ENCODE results near the gene PAXX. TPM values are rescaled to one million over a fixed set of nuclear protein-coding genes. Genes with fewer than 3 reads are reported as not detected.

The PAXX gene
- total RNA-seq, 1 donor = 16.6 TPM

DNA sequence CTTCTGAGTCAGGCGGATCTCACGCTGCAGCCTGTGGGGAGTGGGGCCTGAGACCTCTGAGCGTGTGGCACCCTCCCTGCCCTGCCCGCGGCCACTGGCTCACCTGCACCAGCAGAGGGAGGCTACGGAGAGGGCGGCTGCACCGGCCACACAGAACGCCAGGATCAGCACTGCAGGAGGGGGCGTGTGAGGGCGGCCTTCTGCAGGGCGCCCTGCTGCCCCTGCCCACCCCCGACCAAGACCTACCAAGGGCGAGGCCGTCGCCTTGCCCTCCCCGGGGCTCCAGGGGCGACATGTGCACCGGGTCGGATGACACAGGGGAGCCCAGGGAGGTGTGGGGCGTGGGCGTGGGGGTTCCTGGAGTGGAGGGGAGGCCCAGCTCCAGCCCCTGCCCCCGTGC lies 48.3 kb downstream of the PAXX start:
- Histone ChIP-seq H2AFZ (ENCODE audit: low read length) (no peak overlapping the region), H4K20me1 (ENCODE audit: insufficient read depth, low read length) (peaks cover 25% of the 10 kb centered on the region), H3K4me1 (ENCODE audit: insufficient read depth, low read length) (peaks cover 9% of the 10 kb centered on the region), H3K27me3 (ENCODE audit: insufficient read depth, low read length) (no peaks in the 10 kb centered on the region), H3K27ac (ENCODE audit: low read depth, low read length) (no peak overlapping the region), H3K79me2 (ENCODE audit: insufficient read depth, low read length) (peaks cover 30% of the 10 kb centered on the region), H3K36me3 (ENCODE audit: insufficient read depth, low read length) (peaks cover 5% of the 10 kb centered on the region), H3K9me3 (ENCODE audit: low read depth, low read length) (no peaks in the 10 kb centered on the region), H3K4me3 (ENCODE audit: insufficient read depth, low read length) (no peak overlapping the region), H3K4me2 (ENCODE audit: insufficient read depth, low read length) (no peak overlapping the region)
- DNase-seq (ENCODE audit: insufficient read length, low spot score, missing footprints) = no peak
- TF ChIP-seq, protein P1, sequence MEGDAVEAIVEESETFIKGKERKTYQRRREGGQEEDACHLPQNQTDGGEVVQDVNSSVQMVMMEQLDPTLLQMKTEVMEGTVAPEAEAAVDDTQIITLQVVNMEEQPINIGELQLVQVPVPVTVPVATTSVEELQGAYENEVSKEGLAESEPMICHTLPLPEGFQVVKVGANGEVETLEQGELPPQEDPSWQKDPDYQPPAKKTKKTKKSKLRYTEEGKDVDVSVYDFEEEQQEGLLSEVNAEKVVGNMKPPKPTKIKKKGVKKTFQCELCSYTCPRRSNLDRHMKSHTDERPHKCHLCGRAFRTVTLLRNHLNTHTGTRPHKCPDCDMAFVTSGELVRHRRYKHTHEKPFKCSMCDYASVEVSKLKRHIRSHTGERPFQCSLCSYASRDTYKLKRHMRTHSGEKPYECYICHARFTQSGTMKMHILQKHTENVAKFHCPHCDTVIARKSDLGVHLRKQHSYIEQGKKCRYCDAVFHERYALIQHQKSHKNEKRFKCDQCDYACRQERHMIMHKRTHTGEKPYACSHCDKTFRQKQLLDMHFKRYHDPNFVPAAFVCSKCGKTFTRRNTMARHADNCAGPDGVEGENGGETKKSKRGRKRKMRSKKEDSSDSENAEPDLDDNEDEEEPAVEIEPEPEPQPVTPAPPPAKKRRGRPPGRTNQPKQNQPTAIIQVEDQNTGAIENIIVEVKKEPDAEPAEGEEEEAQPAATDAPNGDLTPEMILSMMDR (IDR thresholded peaks at IDR 0.05; ENCODE audit: extremely low read depth, low read depth, low read length) = no peak

DNA sequence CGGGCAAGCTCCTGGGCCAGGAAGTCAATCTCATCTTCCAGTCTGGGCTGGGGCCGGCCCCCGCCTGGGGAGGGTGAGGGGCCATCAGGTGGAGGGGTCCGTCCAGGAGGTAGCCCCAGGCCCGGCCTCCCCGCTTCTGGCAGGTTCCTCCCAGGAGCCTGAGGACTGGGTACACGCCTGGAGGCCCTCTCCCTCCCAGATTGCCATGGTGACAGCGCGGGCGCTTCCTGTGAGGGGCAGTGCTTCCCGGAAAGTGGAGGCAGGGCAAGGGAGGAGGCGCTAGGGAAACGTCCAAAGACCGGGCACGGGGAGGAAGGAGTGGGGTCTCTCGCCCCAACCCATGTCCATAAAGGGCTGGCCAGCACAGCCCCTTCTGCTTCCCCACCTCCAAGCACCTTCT lies 48.9 kb downstream of the PAXX start:
- peaks cover 25% of the 10 kb centered on the region for H4K20me1 ChIP-seq (ENCODE audit: insufficient read depth, low read length)
- H2AFZ ChIP-seq (ENCODE audit: low read length) = no peak overlapping the region
- no peak overlapping the region for H3K4me2 ChIP-seq (ENCODE audit: insufficient read depth, low read length)
- peaks cover 10% of the 10 kb centered on the region for H3K4me1 ChIP-seq (ENCODE audit: insufficient read depth, low read length)
- TF ChIP-seq, protein P1 (IDR thresholded peaks at IDR 0.05; ENCODE audit: extremely low read depth, low read depth, low read length) = no peak
- H3K79me2 ChIP-seq (ENCODE audit: insufficient read depth, low read length) = peaks cover 30% of the 10 kb centered on the region
- H3K4me3 ChIP-seq (ENCODE audit: insufficient read depth, low read length) = no peak overlapping the region
- no peak for DNase-seq (ENCODE audit: insufficient read length, low spot score, missing footprints)
- H3K27ac ChIP-seq (ENCODE audit: low read depth, low read length) = no peak overlapping the region
- no peaks in the 10 kb centered on the region for H3K27me3 ChIP-seq (ENCODE audit: insufficient read depth, low read length)
- H3K36me3 ChIP-seq (ENCODE audit: insufficient read depth, low read length) = peaks cover 5% of the 10 kb centered on the region
- H3K9me3 ChIP-seq (ENCODE audit: low read depth, low read length) = no peaks in the 10 kb centered on the region

GRCh38 chr9:137042751-137043727 lies 50.8 kb downstream of the PAXX start:
- Histone ChIP-seq H3K36me3 (ENCODE audit: insufficient read depth, low read length) (peaks cover 5% of the 10 kb centered on the region), H4K20me1 (ENCODE audit: insufficient read depth, low read length) (peaks cover 34% of the 10 kb centered on the region), H2AFZ (ENCODE audit: low read length) (no peak overlapping the region), H3K27me3 (ENCODE audit: insufficient read depth, low read length) (peaks cover 13% of the 10 kb centered on the region), H3K79me2 (ENCODE audit: insufficient read depth, low read length) (peaks cover 30% of the 10 kb centered on the region), H3K4me1 (ENCODE audit: insufficient read depth, low read length) (peaks cover 15% of the 10 kb centered on the region), H3K9me3 (ENCODE audit: low read depth, low read length) (no peaks in the 10 kb centered on the region), H3K4me2 (ENCODE audit: insufficient read depth, low read length) (no peak overlapping the region), H3K4me3 (ENCODE audit: insufficient read depth, low read length) (no peak overlapping the region), H3K27ac (ENCODE audit: low read depth, low read length) (no peak overlapping the region)
- no peak for DNase-seq (ENCODE audit: insufficient read length, low spot score, missing footprints)
- TF ChIP-seq, protein P1 (IDR thresholded peaks at IDR 0.05; ENCODE audit: extremely low read depth, low read depth, low read length) = no peak

Other genes starting within 250 kb of the PAXX start
- gene LCN10, start 249.5 kb upstream of the PAXX start, total RNA-seq = not detected in 2 replicates
- gene LCN6, start 243.9 kb upstream of the PAXX start, total RNA-seq = not detected in 2 replicates
- not detected in 2 replicates for gene LCN8, start 234.2 kb upstream of the PAXX start, total RNA-seq
- not detected in 2 replicates for gene LCN15, start 227.9 kb upstream of the PAXX start, total RNA-seq
- gene TMEM141, start 201.1 kb upstream of the PAXX start, total RNA-seq = 31.8 and 39.8 TPM in 2 replicates
- under 0.01 TPM in 1 of 2 replicates, not detected in the other for gene CCDC183, start 196.1 kb upstream of the PAXX start, total RNA-seq
- gene RABL6, start 184.5 kb upstream of the PAXX start, total RNA-seq = 64.2 and 64.8 TPM in 2 replicates
- gene AJM1, start 149.9 kb upstream of the PAXX start, total RNA-seq = 0.88 and 1.1 TPM in 2 replicates
- gene PHPT1, start 143.0 kb upstream of the PAXX start, total RNA-seq = 54.2 and 59.0 TPM in 2 replicates
- 0.88 and 1.4 TPM in 2 replicates for gene MAMDC4, start 140.1 kb upstream of the PAXX start, total RNA-seq
- 126 and 173 TPM in 2 replicates for gene EDF1, start 126.1 kb upstream of the PAXX start, total RNA-seq
- gene TRAF2, start 105.9 kb upstream of the PAXX start, total RNA-seq = 6.2 and 6.8 TPM in 2 replicates
- 143 and 157 TPM in 2 replicates for gene FBXW5, start 47.7 kb upstream of the PAXX start, total RNA-seq
- gene C8G, start 47.2 kb upstream of the PAXX start, total RNA-seq = 1.2 TPM in 1 of 2 replicates, not detected in the other
- not detected in 2 replicates for gene LCN12, start 40.1 kb upstream of the PAXX start, total RNA-seq
- gene PTGDS, start 14.9 kb upstream of the PAXX start, total RNA-seq = 37.4 and 57.9 TPM in 2 replicates
- gene LCNL1, start 9.4 kb upstream of the PAXX start, total RNA-seq = 4.4 and 5.4 TPM in 2 replicates
- 1.5 and 2.5 TPM in 2 replicates for gene CLIC3, start 4.1 kb downstream of the PAXX start, total RNA-seq
- gene ABCA2, start 35.8 kb downstream of the PAXX start, total RNA-seq = 19.4 and 20.3 TPM in 2 replicates
- not detected in 2 replicates for gene FUT7, start 39.7 kb downstream of the PAXX start, total RNA-seq
- 10.0 and 10.1 TPM in 2 replicates for gene NPDC1, start 53.8 kb downstream of the PAXX start, total RNA-seq
- not detected in 2 replicates for gene ENTPD2, start 61.6 kb downstream of the PAXX start, total RNA-seq
- gene SAPCD2, start 78.1 kb downstream of the PAXX start, total RNA-seq = 0.88 and 1.1 TPM in 2 replicates
- 35.9 and 36.9 TPM in 2 replicates for gene UAP1L1, start 85.1 kb downstream of the PAXX start, total RNA-seq
- gene MAN1B1, start 94.6 kb downstream of the PAXX start, total RNA-seq = 94.1 and 103 TPM in 2 replicates
- 66.6 and 74.6 TPM in 2 replicates for gene DPP7, start 122.3 kb downstream of the PAXX start, total RNA-seq
- gene GRIN1, start 146.7 kb downstream of the PAXX start, total RNA-seq = not detected in 2 replicates
- not detected in 2 replicates for gene LRRC26, start 177.6 kb downstream of the PAXX start, total RNA-seq
- gene TMEM210, start 179.6 kb downstream of the PAXX start, total RNA-seq = not detected in 2 replicates
- 26.2 and 32.9 TPM in 2 replicates for gene ANAPC2, start 196.1 kb downstream of the PAXX start, total RNA-seq
- gene SSNA1, start 196.3 kb downstream of the PAXX start, total RNA-seq = 52.5 and 59.7 TPM in 2 replicates
- 9.7 and 10.5 TPM in 2 replicates for gene TPRN, start 208.3 kb downstream of the PAXX start, total RNA-seq
- 35.4 and 36.9 TPM in 2 replicates for gene TMEM203, start 213.2 kb downstream of the PAXX start, total RNA-seq
- gene NDOR1, start 213.3 kb downstream of the PAXX start, total RNA-seq = 5.0 and 6.2 TPM in 2 replicates
- 0.29 TPM in 1 of 2 replicates, not detected in the other for gene RNF208, start 229.8 kb downstream of the PAXX start, total RNA-seq
- 1.1 and 1.5 TPM in 2 replicates for gene CYSRT1, start 232.8 kb downstream of the PAXX start, total RNA-seq
- gene RNF224, start 235.1 kb downstream of the PAXX start, total RNA-seq = under 0.01 TPM in 1 of 2 replicates, not detected in the other
- gene SLC34A3, start 238.5 kb downstream of the PAXX start, total RNA-seq = not detected in 2 replicates
- 67.7 and 74.0 TPM in 2 replicates for gene TUBB4B, start 248.9 kb downstream of the PAXX start, total RNA-seq

Data from osteoblast (primary cell).